PC-9 (cell line): ENCODE measurements around the gene GABRR2.

Source experiments
- EZH2 ChIP-seq: fragments of 200-600 bp; sonication (generic); IDR thresholded peaks from 2 replicates; pipeline ENCODE4 v1.8.0; 2017; ENCODE audit warnings: antibody characterized with exemption, low read depth
- TF ChIP-seq, protein P1 (sequence below): fragments of 200-600 bp; sonication (generic); conservative IDR thresholded peaks from 2 replicates; pipeline ENCODE4 v1.6.1; 2017; ENCODE audit warnings: mixed run types, antibody characterized with exemption, mild to moderate bottlenecking, moderate library complexity

DNA sequence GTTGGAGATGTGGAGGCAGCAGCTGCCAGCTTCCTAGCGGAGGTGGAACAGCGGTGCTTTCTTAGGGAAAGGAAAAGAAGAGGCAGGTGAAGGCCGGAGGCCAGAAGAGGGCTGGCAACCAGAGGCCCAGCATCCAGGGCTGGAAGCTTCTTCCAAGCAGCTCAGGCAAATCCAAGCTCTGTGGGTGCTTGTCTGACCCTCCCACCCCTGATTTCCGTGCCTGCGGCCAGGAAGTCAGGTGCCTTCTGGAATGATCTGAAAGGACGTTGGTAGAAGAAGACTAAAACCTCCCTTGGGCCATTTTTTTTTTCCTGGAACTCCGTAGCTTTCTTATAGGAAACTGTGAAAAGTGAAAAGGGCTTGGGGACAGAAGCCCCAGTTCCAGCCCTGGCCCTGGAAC, 64.9 kb downstream of the GABRR2 start:
- TF ChIP-seq, protein P1, sequence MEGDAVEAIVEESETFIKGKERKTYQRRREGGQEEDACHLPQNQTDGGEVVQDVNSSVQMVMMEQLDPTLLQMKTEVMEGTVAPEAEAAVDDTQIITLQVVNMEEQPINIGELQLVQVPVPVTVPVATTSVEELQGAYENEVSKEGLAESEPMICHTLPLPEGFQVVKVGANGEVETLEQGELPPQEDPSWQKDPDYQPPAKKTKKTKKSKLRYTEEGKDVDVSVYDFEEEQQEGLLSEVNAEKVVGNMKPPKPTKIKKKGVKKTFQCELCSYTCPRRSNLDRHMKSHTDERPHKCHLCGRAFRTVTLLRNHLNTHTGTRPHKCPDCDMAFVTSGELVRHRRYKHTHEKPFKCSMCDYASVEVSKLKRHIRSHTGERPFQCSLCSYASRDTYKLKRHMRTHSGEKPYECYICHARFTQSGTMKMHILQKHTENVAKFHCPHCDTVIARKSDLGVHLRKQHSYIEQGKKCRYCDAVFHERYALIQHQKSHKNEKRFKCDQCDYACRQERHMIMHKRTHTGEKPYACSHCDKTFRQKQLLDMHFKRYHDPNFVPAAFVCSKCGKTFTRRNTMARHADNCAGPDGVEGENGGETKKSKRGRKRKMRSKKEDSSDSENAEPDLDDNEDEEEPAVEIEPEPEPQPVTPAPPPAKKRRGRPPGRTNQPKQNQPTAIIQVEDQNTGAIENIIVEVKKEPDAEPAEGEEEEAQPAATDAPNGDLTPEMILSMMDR, result no peak
- TF ChIP-seq EZH2, result no peak
